GM20000 (cell line): Measurements from ENCODE around the gene USP49.

Experiments
- DNase-seq: peaks from one replicate; pipeline ENCODE4 v3.0.0; 2012; ENCODE audit warnings: low spot score
- CTCF ChIP-seq: IDR thresholded peaks from 2 replicates; pipeline ENCODE4 v1.5.1; 2012; ENCODE audit warnings: mild to moderate bottlenecking, control low read depth; ENCODE audit errors: extremely low read depth, missing control alignments

Gene USP49

DNA sequence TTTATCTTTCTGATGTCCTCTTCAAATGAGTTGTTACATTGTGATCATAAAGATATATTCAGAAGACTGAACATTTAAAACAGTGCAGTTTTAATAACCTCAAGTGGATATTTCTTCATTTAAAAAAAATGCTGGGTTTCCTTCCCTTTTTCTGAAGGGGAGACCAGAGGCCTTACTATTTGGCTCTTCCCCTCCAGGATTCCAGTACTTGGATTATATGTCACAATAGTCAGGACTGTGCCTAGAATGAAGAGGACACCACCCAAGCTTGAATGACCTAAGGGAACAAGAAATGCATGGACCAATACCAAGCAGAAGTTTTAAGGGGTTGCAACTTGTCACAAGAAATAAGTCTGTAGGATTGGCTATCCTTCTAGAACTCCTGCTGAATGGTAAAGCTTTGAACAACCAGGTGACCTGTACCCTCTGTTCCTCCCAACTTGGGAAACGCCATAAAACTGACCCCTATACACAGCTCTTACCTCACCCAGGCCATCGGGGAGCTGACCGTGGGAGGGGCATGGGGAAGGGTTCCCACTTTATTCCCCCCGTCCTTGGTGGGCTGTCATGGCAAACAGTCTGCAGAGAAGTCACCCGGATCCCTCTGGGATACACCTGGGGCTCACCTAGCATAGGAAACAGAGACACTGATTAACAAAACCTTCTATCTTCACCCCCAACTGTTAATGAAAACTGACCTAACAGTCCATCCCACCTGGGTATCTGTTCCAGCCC lies 117.5 kb downstream of the USP49 start:
- no peak for TF ChIP-seq CTCF
- no peak for DNase-seq

GRCh38 chr6:41775293-41775882 lies 119.8 kb downstream of the USP49 start:
- no peak for TF ChIP-seq CTCF
- DNase-seq, result no peak

- no peak for DNase-seq
- no peak for TF ChIP-seq CTCF
Measured at GRCh38 chr6:41774841-41775240, 120.3 kb downstream of the USP49 start.

DNA sequence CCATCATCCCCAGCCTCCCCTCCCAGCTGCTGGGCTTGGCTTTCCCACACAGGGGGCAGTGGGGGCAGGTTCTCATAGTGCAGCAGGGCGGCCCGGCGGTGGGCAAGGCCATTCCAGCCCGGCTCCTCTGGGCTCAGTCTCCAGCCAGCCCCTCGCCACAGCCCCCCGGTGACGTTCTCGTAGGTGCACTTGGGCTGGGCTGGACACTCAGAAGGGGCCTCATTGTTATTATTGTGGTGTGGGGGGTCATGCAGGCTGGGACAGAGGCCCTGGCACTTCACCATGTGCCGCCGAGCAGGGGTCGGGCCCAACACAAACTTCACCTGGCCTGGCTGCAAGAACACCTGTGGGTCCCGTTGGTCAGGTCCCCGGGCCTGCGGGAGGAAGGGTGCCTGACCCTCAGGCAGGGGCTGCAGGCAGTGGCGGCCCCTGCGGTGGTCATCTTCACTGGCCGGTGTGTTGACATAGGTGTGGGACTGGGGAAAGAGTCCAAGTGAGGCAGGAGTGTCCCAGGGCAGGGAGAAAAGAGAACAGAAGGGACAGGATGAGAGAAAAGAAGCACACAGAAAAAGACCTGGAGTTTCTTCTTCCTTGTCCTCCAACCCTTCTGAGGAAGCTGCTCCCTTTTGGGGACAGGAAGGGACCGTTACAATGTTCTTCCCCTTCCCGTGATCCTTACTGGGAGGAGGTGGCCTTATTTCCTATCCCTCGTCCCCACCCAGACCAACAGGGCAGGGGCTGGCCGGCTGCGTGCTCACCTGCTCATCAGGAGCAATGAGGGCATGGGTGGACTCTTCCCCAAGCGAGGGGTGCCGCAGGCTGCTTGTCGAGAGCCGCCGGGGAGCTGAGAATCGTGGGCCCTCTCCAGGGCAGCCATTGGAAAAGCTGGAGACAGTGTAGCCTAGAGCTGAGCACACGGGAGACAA lies 123.9 kb downstream of the USP49 start:
- DNase-seq, result no peak
- no peak for TF ChIP-seq CTCF

DNA sequence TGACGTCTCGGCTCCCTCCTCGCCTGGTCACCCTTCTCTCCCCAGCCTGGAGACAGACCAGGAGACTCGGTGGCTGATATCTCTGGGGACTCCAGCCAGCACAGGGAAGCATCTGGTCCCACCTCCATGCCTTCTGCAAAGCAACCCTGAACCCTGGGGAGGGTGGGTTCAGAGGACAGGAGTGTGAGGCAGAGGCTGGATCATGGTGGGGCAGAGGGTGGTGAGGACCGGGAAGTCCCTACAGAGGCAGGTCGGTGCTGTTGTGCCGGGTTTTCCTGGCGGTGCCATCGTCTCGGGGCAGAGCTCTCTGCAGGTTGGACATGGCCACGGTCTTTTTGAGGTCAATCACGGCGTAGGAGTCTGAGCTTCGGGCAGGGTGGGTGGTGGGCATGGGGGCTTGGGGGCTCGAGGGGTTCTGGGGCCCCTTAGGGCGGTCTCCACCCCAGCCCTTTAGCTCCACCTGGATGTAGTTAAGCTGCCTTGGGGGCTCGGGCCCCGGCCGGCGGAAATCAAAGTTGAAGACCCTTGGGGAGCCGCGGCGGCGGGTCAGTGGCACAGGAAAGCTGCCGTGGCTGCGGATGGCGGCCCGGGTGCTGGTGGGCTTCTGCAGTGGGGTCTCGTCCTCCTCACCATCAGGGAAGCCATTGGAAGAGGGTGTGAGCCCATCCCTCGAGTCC lies 124.7 kb downstream of the USP49 start:
- no peak for DNase-seq
- no peak for TF ChIP-seq CTCF

DNA sequence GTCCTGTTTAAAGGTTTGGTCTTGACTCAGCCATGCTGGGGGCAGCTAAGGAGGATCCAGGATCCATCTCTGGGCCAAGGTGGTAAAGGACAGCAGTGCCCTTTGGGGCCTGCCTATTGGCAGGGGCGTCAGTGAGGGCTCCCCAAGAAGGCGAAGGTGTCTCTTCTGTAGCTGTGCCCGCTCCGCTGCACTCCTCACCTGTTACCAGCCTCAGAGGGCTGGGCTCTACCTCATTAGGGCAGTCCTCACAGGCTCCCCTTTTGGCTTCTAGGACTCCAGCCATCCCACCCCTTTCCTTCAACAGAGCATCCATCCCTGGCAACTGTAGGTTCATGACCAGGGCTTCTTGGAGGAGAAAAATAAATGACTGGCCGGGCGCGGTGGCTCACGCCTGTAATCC lies 125.8 kb downstream of the USP49 start:
- no peak for TF ChIP-seq CTCF
- no peak for DNase-seq
